Measurements from ENCODE around the gene GGA3.
"Not testable (repeated sequence)": the region's sequence is repeated elsewhere in the genome, so short reads cannot be mapped to it uniquely, and the experiment has no call there.

Gene GGA3

DNA sequence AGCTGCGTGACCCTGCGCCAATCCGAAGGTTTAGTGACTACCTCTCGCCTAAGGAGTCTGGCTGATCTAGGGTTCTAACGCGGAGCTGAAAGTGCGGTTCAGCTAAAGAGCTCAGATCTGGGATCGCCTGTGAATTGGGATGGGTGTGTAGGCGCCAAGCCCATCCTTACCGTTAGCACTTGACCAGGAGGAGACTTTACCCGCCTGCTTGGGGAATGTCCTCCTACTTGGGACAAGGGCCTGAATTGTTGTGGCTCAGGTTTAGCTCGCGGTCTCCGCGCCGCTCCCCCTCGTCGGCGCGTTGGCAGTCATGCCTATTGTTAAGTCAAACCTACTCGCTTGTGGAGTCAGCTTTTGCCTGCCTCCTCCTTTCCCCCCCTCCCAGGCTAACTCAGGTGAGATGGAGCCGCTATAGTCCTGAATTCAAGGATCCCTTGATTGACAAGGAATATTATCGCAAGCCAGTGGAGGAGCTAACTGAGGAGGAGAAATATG is 753 bp upstream of the GGA3 start:
- POLR2A ChIA-PET (ENCODE audit: low non-redundant PET): interaction anchor here (1.5 to 2.2 kb wide), 3 partner anchors 8 to 144 kb away, joined by 9 to 16 read pairs (median 9); partner anchors contain the start of genes GRB2, MIF4GD and SLC25A19
- peak overlapping the region; percentile 95 for H3K27ac ChIP-seq
- CTCF ChIA-PET: interaction anchor here (1.0 to 4.2 kb wide), 3 partner anchors 9 to 60 kb away, joined by 4 to 20 read pairs (median 15); partner anchors contain the start of gene MIF4GD
- DNase-seq (ENCODE audit: low spot score): no peak
- TF ChIP-seq CTCF (conservative IDR thresholded peaks at IDR 0.05; ENCODE audit: low read depth): no peak

GRCh38 chr17:75260641-75261335 is 618 bp downstream of the GGA3 start:
- CTCF ChIA-PET: interaction anchor here (0.6 to 4.2 kb wide), 4 partner anchors 10 to 402 kb away, joined by 3 to 20 read pairs (median 9); partner anchors contain the start of gene MIF4GD
- peak overlapping the region; percentile 95 for H3K27ac ChIP-seq
- TF ChIP-seq CTCF (conservative IDR thresholded peaks at IDR 0.05; ENCODE audit: low read depth): no peak
- POLR2A ChIA-PET (ENCODE audit: low non-redundant PET): interaction anchor here (0.5 to 2.2 kb wide), 6 partner anchors 10 to 895 kb away, joined by 3 to 16 read pairs (median 7); partner anchors contain the start of genes GRB2, MIF4GD and SLC25A19
- DNase-seq (ENCODE audit: low spot score): no peak

DNA sequence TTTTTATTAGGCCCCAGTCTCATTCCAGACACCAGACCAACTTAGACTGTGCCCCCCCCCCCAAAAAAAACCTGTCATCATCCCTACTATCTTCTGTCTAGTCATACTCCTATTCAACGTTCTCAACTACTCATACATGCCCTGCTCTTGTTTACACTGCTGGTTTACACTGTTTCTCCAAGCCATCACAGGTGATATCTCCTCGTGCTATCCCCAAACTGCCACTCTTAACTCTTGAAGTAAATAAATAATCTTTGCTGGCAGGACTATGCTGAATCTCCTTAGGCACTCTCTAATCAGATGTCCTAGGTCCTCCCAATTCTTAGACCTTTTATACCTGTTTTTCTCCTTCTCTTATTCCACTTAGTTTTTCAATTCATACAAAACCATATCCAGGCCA is 4.2 kb downstream of the GGA3 start:
- POLR2A ChIA-PET (ENCODE audit: low non-redundant PET); DNase-seq (ENCODE audit: low spot score); H3K27ac ChIP-seq; CTCF ChIA-PET: not testable (repeated sequence)

DNA sequence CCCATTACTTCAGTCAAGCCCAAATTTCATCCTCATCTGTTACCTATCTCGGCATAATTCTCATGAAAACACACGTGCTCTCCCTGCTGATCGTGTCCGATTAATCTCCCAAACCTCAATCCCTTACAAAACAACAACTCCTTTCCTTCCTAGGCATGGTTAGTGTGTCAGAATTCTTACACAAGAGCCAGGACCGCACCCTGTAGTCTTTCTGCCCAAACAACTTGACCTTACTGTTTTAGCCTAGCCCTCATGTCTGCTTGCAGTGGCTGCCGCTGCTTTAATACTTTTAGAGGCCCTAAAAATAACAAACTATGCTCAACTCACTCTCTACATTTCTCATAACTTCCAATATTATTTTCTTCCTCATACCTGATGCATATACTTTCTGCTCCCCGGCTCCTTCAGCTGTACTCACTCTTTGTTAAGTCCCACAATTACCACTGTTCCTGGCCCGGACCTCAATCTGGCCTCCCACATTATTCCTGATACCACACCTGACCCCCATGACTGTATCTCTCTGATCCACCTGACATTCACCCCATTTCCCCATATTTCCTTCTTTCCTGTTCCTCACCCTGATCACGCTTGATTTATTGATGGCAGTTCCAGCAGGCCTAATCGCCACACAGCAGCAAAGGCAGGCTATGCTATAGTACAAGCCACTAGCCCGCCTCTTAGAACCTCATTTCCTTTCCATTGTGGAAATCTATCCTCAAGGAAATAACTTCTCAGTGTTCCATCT is 5.3 kb downstream of the GGA3 start:
- POLR2A ChIA-PET (ENCODE audit: low non-redundant PET); CTCF ChIA-PET; H3K27ac ChIP-seq: not testable (repeated sequence)

GRCh38 chr17:75252039-75252816 is 9.2 kb downstream of the GGA3 start:
- TF ChIP-seq CTCF (conservative IDR thresholded peaks at IDR 0.05; ENCODE audit: low read depth): no peak
- DNase-seq (ENCODE audit: low spot score): no peak
- H3K27ac ChIP-seq: no peak overlapping the region
- ChIA-PET CTCF (interaction anchor here (0.7 kb wide), 2 partner anchors 71 to 241 kb away, joined by 3 read pairs; no protein-coding TSS in a partner anchor), POLR2A (ENCODE audit: low non-redundant PET) (no interaction called here)

More for the DNA sequence above, 5.3 kb downstream of the GGA3 start:
- not testable (repeated sequence) for DNase-seq (ENCODE audit: low spot score)

DNA sequence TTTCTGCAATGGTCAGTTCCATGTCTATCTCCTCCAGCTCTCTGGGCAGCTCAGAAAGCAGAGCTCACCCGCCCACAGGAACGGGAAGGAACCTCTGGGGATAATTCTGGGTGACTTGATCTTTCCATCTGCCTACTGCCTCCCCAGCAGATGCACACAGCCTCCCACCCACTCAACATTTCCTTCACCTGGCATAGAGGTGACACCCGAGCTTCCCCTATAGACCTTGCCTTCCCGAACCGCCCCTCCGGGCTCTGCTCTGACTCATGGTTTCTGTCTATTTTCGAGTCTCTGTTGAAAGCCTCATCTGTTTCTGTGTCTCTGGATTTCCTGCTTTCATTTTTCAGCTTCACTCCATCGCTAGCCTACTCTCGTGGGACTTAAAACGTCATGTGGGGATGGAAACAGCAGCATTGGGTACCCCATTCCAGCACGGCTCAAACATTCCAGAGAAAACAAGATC is 11.4 kb downstream of the GGA3 start:
- peak overlapping the region; percentile 43 for H3K27ac ChIP-seq
- ChIA-PET CTCF (interaction anchor here (0.7 to 1.1 kb wide), 2 partner anchors 8 to 9 kb away, joined by 3 to 4 read pairs; no protein-coding TSS in a partner anchor), POLR2A (ENCODE audit: low non-redundant PET) (no interaction called here)
- TF ChIP-seq CTCF (conservative IDR thresholded peaks at IDR 0.05; ENCODE audit: low read depth): no peak
- DNase-seq (ENCODE audit: low spot score): peak; percentile 67

- no peak for TF ChIP-seq CTCF (conservative IDR thresholded peaks at IDR 0.05; ENCODE audit: low read depth)
- ChIA-PET CTCF (interaction anchor here (0.7 to 1.1 kb wide), 2 partner anchors 8 to 9 kb away, joined by 3 to 4 read pairs; no protein-coding TSS in a partner anchor), POLR2A (ENCODE audit: low non-redundant PET) (no interaction called here)
- DNase-seq (ENCODE audit: low spot score): no peak
- peak overlapping the region; percentile 43 for H3K27ac ChIP-seq
Measured at GRCh38 chr17:75249564-75249963, 11.8 kb downstream of the GGA3 start.

Measured in RWPE1 (cell line).